CD4-positive, alpha-beta T cell treated with Interleukin-2 at 100 ng/mL for 4 hours (primary cell): ENCODE data around the gene BSND.

ENCODE experiments used
- DNase-seq: peaks from one replicate; pipeline ENCODE4 v3.0.0-alpha.2; 2020; ENCODE audit warnings: low spot score

BSND gene

DNA sequence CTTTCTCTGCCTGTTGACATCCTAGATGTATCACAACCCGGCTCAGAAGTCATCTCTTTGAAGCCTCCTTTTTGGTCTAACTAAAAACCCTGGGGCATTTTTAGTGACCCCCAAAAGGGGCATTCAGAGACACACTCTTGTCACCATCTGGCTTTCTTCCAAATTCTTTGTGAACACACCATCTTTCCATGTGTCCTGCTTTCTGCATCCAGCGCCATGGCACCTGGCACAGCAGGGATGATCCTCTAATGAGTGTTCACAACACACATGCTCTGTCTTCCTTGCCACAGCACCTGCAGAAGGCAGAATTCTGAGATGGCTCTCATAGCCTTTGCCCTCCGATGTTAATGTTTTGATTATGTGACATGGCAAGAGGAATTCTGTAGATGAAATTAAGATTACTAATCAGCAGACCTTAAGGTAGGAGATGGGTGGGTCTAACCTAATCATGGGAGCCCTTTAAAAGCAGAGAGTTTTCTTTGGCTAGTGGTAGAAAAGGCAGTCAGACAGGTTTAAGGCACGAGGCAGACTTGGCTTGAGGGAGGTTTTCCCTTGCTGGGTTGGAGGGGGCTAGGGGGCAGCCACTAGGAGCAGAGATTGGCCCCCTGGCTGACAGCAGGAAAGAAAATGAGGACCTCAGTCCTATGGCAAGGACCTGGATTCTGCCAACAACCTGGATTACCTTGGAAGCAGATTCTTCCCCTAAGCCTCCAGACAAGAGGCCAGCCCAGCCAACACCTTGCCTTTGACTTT lies 23.2 kb upstream of the BSND start:
- no peak for DNase-seq

GRCh38 chr1:54976747-54977146 lies 22.0 kb upstream of the BSND start:
- DNase-seq, result no peak

DNA sequence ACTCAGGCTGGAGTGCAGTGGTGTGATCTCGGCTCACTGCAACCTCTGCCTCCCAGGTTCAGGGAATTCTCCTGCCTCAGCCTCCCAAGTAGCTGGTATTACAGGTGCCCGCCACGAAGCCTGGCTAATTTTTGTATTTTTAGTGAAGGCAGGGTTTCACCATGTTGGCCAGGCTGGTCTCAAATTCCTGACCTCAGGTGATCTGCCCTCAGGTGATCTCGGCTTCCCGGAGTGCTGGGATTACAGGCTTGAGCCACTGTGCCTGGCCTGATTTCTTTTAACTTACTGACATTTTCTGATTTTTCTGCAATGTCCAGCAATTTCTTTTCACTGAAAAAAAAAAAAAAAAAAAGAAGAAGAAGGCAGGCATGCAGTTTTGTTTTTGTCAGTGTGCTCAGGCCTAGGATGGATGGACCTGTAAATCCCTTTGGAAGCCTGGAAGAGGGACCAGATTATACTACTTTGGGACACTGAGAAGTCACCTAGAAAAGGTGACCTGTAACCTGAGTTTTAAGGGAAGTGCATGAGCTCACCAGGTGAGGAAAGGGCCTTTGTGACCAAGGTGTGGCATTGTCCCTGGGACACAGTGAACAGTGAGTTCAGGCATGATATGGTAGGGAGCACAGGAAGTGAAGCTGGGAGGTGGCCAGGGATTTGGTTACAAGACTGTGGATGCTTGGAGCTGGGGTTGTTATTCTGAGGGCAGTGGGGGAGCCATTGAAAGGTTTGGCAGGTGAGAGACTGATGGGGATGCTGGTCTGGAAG lies 21.0 kb upstream of the BSND start:
- no peak for DNase-seq

GRCh38 chr1:54978528-54979326 lies 20.0 kb upstream of the BSND start:
- no peak for DNase-seq

DNA sequence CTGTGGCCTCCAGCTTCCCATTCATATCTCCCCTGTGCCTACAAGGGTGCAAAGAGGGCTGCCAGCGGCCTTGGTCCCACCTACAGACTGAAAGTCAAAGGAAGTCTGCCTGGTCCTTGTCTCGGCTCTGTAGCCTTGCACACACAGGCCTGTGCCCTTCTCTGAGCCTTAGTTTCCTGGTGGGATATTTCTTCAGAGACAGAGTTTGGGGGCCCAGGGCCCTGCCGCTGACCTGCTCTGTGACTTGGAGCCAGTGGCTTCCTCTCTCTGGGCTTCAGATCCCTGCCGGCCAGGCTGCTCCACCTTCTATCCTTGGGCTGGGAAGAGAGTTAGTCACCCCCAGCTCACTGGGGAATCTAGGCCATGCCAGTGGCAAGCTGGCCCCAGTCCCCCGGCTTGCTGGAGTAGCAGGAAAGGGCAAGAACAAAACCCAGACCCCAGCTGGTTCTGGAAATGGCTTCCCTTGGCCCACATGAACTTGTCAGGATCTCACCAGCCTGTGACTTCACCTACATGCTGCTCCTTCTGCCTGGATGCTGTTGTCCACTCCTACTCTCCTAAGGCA lies 19.3 kb upstream of the BSND start:
- no peak for DNase-seq

- no peak for DNase-seq
These were observed 18.6 kb upstream of the BSND start for GRCh38 chr1:54980046-54980527.

GRCh38 chr1:54980528-54981241 lies 18.0 kb upstream of the BSND start, which contains the start of gene TMEM61:
TSS of gene TMEM61 (plus strand) at chr1:54980628. CDS start at chr1:54981066, 438 bp downstream.
- no peak for DNase-seq

DNA sequence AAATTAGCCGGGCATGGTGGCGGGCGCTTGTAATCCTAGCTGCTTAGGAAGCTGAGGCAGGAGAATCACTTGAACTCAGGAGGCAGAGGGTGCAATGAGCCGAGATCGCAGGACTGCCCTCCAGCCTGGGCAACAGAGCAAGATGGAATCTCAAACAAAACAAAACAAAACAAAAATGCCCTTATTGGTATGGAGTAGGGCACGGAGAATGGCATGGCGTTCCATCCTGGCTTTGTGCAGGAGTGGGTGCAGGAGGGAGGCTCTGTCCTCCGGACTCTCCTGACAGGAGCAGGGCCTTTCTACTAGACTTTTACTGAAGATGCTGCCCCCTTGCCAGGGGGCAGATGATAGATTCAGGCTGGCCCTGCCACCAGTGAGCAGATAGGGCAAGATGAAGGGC lies 17.3 kb upstream of the BSND start:
- no peak for DNase-seq

- no peak for DNase-seq
These were observed 16.0 kb upstream of the BSND start for GRCh38 chr1:54982739-54983138.

DNA sequence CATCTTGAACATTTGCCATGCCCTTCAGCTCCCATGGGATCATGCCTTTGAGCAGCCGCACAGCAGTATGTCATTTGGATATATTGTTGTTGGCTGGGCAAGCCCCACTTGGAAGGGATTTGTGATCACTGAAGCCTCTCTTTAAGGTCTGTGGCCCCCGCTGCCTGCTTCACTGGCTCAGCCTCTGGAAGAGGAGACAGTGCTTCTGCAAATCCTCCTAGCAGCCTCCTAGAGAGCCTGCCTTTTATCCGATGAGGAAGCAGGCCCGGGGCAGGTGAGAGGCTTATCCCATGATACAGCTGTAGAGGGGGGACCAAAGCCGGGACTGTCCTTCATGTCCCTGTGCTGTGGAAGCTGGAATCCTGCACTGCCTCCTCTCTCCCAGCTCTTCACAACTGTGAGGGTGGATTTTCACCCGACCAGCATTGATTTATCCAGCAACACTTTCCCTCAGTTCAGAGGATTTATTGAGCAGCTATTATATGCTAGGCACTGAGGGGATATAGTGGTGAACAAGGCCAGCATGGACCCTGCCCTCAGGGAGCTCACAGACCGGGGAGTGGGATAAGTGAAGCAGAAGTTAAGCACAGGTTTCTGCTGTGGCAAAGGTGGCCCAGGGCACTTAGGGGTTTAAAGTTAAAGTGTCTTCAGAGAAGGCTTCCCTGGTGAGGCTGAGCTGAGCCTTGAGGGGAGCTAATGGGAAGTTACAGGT lies 14.4 kb upstream of the BSND start:
- no peak for DNase-seq

DNA sequence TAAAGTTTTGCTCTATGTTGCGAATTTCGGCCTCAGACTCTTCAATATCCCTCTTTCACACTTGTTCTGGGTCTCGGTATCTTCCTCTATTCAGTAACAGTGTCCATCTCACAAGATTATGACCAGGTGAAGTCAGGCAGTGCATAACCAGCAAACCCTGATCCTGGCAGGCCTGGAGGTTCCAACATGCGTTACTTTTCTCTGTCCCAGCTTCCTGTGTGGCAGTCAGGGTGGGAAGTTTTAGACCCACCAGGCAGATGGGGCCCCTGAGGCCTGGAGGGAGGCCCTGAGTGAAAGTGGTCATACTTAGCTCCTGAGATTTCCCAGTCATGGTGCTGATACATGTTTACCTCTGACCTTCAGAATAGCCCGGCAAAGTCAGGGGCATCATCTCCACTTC lies 13.2 kb upstream of the BSND start:
- DNase-seq, result no peak

DNA sequence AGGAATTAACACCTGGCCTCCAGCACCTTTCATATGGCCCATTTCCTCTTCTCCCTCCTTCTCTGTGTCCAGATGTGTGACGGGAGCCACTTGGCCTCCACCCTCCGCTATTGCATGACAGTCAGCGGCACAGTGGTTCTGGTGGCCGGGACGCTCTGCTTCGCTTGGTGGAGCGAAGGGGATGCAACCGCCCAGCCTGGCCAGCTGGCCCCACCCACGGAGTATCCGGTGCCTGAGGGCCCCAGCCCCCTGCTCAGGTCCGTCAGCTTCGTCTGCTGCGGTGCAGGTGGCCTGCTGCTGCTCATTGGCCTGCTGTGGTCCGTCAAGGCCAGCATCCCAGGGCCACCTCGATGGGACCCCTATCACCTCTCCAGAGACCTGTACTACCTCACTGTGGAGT lies 12.7 kb upstream of the BSND start:
- DNase-seq, result no peak

GRCh38 chr1:54986533-54986932 lies 12.2 kb upstream of the BSND start:
- DNase-seq, result no peak

GRCh38 chr1:54987427-54987826 lies 11.3 kb upstream of the BSND start:
- DNase-seq, result no peak

DNA sequence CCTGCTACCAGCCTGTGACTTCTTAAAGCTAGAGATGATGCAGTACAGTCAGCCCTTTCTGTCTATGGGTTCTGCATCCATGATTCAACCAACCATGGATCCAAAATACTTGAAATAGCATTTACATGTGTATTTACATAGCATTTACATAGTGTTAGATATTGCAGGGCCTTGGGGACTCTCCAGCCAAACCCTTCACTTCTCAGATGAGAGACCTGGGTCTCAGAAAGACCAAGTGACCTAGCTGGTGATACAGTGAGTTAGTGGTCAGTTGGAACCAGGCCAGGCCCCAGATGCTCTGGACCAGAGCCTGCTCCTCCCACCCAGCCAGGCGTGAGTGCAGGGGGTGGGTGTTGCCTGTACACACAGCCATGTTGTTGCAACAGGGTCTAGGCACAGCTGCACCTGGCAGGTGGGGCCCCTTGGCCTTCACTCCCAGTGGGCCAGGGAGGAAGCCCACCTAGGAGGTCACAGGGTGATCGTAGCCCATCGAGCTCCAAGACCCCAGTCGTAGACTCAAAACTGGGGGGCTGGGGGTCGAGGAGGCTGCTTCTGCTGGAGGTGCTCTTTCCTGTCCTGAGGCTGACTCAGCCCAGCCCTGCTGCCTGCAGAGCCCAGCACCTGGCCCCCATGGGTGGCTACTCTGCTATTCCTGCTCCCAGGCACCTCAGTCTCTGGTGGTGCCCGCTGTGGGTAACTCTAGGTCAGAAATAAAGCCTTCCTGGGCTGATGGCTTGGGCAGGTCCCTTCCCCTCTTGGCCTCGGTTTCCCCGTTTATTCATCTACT lies 10.6 kb upstream of the BSND start:
- no peak for DNase-seq

- DNase-seq, result no peak
These were observed 9.8 kb upstream of the BSND start for GRCh38 chr1:54988975-54989374.

GRCh38 chr1:54989473-54989872 lies 9.3 kb upstream of the BSND start:
- no peak for DNase-seq

DNA sequence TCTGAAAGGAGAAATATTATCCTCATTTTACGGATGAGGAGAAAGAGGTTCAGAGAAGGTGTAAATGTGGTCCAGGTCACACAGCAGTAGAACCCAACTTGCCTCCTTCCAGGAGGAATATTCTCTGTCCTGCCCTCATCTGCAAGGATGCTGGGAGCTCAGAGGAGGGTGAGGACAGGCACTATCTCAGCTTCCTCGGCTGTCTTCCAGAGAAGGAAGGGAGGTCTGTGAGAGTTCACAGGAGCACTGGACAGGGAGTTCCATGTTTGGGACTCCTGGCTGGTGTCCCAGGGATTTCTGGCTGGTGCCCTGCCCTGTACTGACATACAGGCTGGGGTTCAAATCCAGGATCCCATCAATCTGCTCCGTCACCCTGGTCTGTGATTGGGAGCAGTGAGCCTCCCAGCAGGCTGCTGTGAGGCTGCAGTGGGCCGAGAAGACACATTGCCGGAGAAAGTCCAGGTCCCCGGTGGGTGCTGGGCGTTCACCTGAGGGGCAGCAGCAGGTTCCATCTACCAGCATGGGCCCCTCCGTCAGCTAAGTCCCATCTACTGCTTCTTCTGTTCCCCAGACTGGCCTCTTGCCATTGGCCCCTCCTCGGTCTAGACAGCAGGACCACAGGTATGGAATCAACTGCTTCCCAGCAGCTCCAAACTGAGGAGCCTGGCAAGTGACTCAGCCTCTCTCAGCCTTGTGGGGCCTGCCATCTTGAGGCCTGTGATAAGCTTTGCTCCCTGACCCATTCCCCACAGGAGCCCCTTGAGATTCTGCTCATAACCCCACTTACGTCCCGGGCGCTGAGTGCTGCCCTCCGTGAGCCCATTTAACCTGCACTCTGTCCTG lies 8.5 kb upstream of the BSND start:
- no peak for DNase-seq

- no peak for DNase-seq
These were observed 7.8 kb upstream of the BSND start for GRCh38 chr1:54990916-54991315.
